Ovary (tissue), 3 donors: ENCODE data around the gene FOXRED1.

ENCODE experiments used
- EP300 ChIP-seq: sonication (generic); formaldehyde crosslinking; IDR thresholded peaks from one replicate; pipeline ENCODE4 v1.6.1; 2017; ENCODE audit warnings: antibody characterized with exemption
- POLR2A ChIP-seq: fragments of 450-650 bp; IDR thresholded peaks from one replicate; pipeline ENCODE4 v1.6.1; 2017; ENCODE audit warnings: antibody characterized with exemption, mild to moderate bottlenecking, moderate library complexity
- TF ChIP-seq, protein P1 (sequence below), 3 donors: fragments of 450-650 bp in 2 of 3; fragments of 200-600 bp in 1 of 3; IDR thresholded peaks; one replicate each; pipeline versions ENCODE4 v1.5.1 to v1.8.0; 2016 to 2022; ENCODE audit warnings: antibody characterized with exemption in 3 of 3, mild to moderate bottlenecking in 1 of 3
- donor health status: DM: no; HTN: no; CAD: no.

DNA sequence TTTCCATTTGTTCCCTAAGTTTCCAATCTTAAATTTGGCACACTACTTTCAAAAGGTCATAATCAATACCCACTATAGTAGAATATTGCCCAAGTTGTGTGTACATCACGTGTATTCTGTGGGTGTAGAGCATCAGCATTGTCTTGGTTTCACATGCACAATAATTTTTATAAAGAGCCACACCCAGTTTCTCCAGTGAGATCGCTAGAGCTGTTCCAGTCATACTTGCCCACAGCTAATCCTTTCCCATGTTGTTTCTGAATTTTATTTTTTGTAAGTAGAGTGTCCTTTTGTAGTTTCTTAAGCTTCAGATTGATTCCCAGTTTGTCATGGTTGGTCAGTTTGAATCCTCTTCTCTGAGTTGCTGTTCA lies 43.7 kb upstream of the FOXRED1 start:
- TF ChIP-seq, protein P1, sequence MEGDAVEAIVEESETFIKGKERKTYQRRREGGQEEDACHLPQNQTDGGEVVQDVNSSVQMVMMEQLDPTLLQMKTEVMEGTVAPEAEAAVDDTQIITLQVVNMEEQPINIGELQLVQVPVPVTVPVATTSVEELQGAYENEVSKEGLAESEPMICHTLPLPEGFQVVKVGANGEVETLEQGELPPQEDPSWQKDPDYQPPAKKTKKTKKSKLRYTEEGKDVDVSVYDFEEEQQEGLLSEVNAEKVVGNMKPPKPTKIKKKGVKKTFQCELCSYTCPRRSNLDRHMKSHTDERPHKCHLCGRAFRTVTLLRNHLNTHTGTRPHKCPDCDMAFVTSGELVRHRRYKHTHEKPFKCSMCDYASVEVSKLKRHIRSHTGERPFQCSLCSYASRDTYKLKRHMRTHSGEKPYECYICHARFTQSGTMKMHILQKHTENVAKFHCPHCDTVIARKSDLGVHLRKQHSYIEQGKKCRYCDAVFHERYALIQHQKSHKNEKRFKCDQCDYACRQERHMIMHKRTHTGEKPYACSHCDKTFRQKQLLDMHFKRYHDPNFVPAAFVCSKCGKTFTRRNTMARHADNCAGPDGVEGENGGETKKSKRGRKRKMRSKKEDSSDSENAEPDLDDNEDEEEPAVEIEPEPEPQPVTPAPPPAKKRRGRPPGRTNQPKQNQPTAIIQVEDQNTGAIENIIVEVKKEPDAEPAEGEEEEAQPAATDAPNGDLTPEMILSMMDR (IDR thresholded peaks at IDR 0.05): no peak
- TF ChIP-seq POLR2A (no peak), EP300 (no peak)
